Suppressor macrophage treated with lipopolysaccharide for 4 hours (primary cell): ENCODE results near the gene TNS2.

Experiments
- DNase-seq: peaks from one replicate; pipeline ENCODE4 v3.0.0-alpha.2; 2020

TNS2 gene

GRCh38 chr12:53068811-53069585, 19.1 kb downstream of the TNS2 start:
- no peak for DNase-seq

DNA sequence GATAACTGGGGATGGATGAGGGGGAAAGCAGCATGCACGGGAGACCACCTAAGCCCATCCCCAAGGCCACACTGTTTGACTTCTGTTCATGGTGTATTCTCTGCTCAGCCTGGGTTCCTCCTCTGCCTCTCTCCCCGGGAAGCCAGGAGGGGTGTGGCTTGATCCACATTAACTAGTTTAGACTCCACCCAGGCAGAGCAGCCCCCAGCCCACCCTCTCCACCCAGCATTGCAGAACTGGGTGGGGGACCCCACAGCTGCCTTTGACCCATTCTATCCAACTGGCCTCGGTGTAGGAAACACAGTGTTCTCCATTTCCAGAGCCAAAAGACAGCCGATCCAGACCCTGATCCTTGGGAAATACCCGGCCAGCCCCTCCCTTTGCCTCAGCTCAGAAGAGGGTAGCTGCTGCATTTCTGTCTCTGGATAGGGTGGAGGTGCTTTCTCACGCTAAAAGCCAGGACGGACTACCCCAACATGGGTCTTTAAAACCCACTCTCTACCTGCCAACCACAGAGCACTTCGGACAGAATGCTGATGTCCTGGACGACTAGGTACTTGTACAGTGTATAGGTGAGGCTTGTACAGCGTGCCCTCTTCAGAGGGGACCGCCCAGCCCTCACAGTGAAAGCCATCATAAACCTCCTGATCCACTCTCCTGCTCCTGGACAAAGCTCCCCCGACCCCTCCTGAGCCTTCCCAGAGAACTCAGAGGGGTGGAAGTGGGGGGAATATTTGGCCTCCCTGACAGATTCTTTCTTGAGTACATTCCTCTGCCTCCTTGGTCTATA, 20.0 kb downstream of the TNS2 start:
- no peak for DNase-seq

- no peak for DNase-seq
Observed at GRCh38 chr12:53070877-53071492, 21.1 kb downstream of the TNS2 start.

DNA sequence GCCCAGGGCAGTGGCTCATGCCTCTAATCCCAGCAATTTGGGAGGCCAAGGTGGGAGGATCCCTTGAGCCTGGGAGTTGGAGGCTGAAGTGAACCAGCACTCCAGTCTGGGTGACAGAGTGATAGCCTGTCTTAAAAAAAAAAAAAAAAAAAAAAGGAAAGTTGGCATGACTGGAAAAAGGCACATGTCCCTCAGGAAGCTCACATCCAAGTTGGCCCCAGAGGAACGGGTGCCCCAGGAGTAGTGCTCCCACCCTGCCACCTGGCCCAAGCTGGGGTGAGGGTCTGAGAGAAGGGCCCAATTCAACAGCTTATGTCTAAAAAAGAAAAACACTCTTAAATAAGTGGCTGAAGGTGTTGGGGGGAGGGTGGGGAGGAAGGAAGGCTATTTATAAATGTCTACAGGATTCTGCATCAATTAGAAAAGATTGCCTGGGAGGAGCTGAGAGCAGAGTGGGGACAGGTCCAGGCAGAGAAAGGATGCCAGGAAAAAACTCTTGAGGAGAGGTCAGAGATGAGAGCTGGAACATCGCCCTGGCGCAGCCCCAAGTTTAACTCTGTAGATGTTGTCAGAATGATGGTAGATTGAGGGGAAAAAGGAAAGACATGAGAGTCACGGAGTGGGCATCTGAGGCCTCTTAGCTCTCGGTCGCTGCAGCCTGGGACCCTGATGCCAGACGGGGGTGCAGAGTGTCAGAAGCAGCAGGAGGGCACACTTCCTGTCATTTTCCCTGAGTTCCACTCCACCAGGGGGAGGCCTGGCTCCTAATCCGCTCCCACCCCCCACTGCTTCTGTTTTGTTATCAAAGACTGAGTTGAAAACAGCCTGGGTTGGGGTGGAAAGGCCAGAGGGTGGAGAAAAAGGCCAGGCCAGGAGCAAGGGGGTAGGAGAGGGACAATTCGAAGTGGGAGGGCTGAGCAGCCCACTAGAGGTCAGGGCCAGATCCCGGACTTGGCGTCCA, 22.0 kb downstream of the TNS2 start:
- DNase-seq, result no peak

DNA sequence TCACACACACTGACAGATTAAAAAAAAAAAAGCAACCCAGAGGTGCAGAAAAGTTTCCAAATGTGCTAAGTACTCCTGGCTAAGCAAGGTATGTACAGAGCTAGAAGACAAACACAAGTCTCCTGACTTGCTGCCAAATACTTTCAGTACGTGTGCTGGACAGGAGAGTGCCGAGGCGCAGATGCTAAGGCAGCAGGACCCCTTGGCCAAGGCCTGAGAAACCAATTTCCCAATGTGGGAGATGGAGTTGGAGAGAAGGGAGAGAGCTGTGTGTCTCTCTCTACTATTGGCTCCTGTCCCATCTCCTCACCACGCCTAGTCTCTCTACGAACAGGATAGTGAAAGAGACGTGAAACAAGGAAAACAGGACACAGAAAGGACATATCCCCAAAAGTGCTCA, 24.0 kb downstream of the TNS2 start:
- no peak for DNase-seq

DNA sequence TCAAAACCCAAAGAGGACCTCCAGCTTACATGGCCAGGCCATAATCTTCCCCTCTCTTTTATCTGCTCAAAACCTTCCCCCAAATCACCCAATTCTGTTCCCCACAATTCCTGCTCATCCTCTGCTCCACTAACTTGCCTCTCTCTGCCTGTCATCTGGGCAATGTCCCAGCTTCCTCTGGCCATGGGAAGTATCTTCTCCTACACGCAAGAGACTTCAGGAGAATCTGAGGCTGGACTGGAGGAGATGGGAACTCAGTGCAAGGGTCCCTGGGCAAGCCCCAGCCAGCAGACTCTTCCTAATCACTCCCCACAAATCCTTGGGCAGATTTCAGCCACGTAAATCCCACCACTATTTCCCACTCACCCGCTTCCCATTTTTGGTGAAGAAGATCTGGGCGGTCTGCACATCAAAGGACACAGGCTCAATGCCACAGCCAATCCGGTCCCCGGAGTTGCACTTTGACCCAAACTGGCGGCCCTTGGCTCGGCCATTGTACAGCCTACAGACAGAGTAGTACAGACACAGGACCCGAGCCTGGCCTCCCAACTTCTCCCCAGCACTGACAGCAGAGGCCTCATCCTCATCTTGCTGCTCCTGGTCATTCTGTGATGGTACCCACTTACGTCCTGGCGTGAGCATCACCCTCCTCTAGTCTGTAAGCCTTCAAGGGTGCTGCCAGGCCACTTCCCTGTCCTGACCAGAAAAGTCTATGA, 24.6 kb downstream of the TNS2 start:
- no peak for DNase-seq

DNA sequence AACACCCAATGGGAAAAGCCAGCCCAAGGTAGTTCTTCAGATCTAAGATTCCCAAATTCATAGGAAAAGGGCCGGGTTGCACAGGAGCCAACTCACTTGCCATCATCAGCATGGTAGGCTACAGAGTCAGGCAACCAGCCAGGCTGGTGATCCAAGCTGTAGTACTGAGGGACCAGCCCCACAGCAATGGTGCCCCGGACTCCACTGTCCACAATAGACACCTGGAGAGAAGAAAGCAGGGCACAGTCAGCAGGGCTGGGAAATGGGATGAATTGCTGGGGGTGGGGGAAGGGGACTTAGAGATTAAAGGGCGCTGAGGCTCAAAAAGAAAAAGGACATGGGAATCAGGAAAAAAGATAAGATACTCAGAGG, 25.1 kb downstream of the TNS2 start:
- no peak for DNase-seq

GRCh38 chr12:53076461-53076860, 26.6 kb downstream of the TNS2 start:
- DNase-seq, result no peak

- no peak for DNase-seq
Observed at GRCh38 chr12:53077030-53077429, 27.2 kb downstream of the TNS2 start.

DNA sequence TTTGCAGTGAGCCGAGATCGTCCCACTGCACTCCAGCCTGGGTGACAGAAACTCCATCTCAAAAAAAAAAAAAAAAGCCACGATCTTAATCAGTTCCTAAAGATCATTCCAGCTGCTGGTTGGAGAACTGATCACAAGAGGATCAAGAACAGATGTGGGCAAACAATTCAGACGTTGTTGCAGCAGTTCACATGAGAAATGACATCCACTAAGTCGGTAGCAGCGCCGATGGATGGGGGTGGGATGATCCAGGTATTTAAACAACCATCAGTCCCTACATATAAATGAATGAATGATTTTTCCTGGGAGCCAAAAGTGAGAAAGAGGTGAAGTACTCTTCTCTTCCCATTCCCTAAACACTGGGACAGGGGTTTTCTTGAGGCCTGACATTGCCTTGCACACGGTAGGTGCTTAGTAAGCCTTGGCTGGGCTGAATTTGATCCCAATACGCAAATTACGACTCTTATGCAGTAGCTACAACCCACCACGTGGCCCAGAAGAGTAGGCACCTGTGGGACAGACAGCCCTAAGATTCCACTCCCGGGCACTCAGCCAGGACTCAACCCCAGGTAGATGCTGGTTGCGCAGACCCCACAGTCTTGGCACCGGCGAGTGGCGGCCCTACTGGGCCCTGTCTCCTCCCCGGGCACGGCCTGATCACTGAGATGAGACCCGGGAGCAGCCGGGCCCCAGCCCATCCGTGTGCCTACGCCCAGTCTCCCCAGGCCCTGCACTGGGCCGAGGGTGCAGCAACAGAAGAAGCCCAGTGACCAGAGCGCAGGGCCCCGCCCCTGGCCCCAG, 28.8 kb downstream of the TNS2 start:
- no peak for DNase-seq

GRCh38 chr12:53079226-53080117, 29.6 kb downstream of the TNS2 start, which contains the start of gene SPRYD3:
TSS of gene SPRYD3 (minus strand) at chr12:53079390. CDS start at chr12:53079333, 57 bp downstream.
- DNase-seq, result peak; percentile 98

DNA sequence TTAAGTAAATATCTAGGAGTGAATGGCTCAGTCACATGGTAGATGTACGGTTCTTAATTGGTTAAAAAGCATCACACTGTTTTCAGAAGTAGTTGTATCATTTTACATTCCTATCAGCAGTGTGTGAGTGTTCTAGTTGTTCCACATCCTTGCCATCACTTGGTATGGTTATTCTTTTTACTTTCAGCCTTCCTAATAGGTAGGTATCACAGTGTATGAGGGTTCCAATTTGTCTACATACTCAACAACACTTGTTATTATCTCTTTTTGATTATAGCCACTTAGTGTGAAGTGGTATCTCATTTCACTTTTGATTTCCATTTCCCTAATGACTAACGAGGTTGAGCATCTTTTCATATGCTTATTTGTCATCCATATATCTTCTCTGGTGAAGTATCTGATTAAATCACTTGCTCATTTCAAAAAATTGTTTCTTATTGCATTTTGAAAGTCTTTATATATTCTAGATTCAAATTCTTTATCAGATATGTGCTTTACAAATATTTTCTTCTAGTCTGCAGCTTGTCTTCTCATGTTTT, 32.8 kb downstream of the TNS2 start:
- peak; percentile 62 for DNase-seq

GRCh38 chr12:53086361-53086760, 36.5 kb downstream of the TNS2 start:
- no peak for DNase-seq

DNA sequence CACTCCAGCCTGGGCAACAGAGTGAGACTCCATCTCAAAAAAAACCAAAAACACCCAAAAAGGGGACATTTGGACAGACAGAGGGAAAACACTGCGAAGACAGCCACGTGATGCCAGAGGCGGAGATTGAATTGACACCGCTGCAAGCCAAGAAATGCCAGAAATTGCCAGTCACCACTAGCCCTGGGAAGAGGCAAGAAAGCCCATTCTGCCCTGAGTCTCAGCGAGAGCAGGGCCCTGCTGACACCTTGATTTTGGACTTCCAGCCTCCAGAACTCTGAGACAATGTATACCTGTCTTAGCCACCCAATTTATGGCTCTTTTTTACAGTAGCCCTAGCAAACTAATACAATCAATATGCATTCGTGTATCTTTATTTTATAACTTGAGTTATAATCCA, 40.2 kb downstream of the TNS2 start:
- DNase-seq, result no peak

DNA sequence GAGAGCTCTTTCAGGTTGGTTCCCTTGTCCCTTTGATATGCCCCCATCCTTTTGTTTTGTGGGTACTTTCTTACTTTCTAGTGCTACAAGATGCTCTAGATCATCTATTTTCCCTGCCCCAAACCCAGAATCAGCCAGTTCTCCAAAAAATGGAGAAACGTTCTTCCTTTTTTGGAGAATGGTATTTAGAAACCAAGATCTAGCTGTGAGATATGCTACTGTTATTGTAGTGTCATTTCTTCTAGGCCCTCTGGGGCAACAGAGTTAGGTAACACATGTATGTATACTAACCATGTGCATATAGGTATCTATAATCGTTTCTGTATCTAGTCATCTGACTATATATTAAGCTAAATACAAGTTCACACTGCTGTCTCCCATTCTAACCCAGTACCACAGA, 40.7 kb downstream of the TNS2 start:
- DNase-seq, result no peak

DNA sequence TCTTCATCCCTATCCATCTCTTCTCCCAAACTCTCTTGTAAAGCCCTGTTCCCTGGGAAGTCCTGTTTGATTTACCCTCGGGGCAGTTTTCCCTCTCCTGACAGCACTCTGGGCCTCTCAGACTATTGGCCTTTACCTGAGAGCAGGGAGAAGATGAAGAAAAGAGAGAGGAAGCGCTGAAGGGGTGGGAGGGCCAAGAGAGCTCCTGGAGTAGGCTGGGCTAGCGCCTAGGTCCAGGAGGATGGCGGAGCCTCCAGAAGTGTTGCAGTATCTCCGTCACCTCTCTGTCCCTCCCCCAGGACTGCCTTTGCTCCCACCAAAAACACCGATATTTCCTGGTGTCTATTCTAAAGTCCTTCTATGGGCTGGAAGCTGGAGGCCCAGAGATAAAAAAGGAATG, 41.9 kb downstream of the TNS2 start:
- no peak for DNase-seq

GRCh38 chr12:53093777-53094393, 44.0 kb downstream of the TNS2 start:
- DNase-seq, result peak; percentile 86

GRCh38 chr12:53094394-53094787, 44.5 kb downstream of the TNS2 start:
- no peak for DNase-seq
